Ishikawa (cell line): ENCODE data around the gene LRP1.

Source experiments
- CEBPB ChIP-seq: IDR thresholded peaks from 2 replicates; pipeline ENCODE4 v1.6.1; 2012
- CREB1 ChIP-seq: IDR thresholded peaks from 2 replicates; pipeline ENCODE4 v1.6.1; 2012; ENCODE audit warnings: low read depth
- EGR1 ChIP-seq: IDR thresholded peaks from 2 replicates; pipeline ENCODE4 v1.6.1; 2012
- EP300 ChIP-seq: IDR thresholded peaks from 2 replicates; pipeline ENCODE4 v1.6.1; 2012; ENCODE audit warnings: borderline replicate concordance
- FOXM1 ChIP-seq: IDR thresholded peaks from 2 replicates; pipeline ENCODE4 v1.6.1; 2012; ENCODE audit warnings: low read depth, borderline replicate concordance
- NFIC ChIP-seq: IDR thresholded peaks from 2 replicates; pipeline ENCODE4 v1.6.1; 2012
- RAD21 ChIP-seq: IDR thresholded peaks from 2 replicates; pipeline ENCODE4 v1.6.1; 2012; ENCODE audit warnings: low read depth
- TAF1 ChIP-seq: IDR thresholded peaks from 2 replicates; pipeline ENCODE4 v1.6.1; 2012; ENCODE audit warnings: low read depth, mild to moderate bottlenecking
- TCF12 ChIP-seq: IDR thresholded peaks from 2 replicates; pipeline ENCODE4 v1.6.1; 2012; ENCODE audit warnings: low read depth
- TEAD4 ChIP-seq: IDR thresholded peaks from 2 replicates; pipeline ENCODE4 v1.6.1; 2012
- YY1 ChIP-seq: IDR thresholded peaks from 2 replicates; pipeline ENCODE4 v1.6.1; 2012; ENCODE audit warnings: low read depth
- ZBTB7A ChIP-seq: IDR thresholded peaks from 2 replicates; pipeline ENCODE4 v1.6.1; 2012; ENCODE audit warnings: low read depth
- TF ChIP-seq, protein P1 (sequence below): IDR thresholded peaks from 2 replicates; pipeline ENCODE4 v1.6.1; 2012; ENCODE audit warnings: low read depth, mild to moderate bottlenecking
- TF ChIP-seq, protein P2 (sequence below): IDR thresholded peaks from 2 replicates; pipeline ENCODE4 v1.6.1; 2012
- TF ChIP-seq, protein P3 (sequence below): IDR thresholded peaks from 2 replicates; pipeline ENCODE4 v1.6.1; 2012

Gene LRP1

DNA sequence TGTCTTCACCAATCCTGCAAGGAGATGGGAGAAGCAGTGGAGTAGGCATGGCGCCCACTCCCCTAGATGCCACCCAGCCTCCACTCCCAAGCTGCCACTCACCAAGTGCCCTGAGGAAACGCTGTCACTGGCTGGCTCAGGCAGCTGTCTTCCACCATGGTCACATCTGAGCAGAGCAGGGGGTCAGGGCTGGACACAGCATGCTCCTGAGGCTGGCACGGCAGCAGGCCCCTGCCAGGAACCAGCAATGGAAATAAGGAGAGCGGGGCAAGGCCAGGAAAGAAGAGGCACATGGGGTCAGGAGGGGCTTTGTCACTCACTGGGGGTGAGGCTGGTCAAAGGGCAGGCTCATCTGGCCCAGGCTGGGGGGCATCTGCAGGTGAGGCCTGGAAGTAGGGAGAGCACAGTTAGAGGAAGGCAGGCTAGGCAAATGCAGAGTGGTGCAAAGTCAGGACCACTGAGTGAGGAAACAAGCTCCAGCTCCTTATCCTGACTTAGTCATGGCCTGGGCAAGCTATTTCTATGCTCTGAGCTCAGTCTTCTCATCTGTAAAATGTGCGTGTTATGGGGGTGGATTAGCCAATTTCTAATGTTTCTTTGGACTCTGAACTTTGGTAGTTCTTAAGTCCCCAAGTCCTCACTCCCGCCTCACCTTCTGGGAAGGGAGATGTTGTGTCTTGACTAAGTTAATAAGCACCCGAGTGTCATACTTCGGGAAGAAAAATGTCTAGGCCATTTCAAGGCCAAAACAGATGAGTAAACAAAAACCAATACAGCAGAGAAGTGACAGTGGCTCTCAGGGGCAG, 31.3 kb upstream of the LRP1 start:
- TF ChIP-seq CEBPB (no peak), ZBTB7A (no peak), TCF12 (no peak), TAF1 (no peak), RAD21 (no peak), EGR1 (no peak), NFIC (no peak), CREB1 (no peak), TEAD4 (no peak), FOXM1 (no peak), EP300 (no peak), YY1 (no peak)
- TF ChIP-seq, protein P1, sequence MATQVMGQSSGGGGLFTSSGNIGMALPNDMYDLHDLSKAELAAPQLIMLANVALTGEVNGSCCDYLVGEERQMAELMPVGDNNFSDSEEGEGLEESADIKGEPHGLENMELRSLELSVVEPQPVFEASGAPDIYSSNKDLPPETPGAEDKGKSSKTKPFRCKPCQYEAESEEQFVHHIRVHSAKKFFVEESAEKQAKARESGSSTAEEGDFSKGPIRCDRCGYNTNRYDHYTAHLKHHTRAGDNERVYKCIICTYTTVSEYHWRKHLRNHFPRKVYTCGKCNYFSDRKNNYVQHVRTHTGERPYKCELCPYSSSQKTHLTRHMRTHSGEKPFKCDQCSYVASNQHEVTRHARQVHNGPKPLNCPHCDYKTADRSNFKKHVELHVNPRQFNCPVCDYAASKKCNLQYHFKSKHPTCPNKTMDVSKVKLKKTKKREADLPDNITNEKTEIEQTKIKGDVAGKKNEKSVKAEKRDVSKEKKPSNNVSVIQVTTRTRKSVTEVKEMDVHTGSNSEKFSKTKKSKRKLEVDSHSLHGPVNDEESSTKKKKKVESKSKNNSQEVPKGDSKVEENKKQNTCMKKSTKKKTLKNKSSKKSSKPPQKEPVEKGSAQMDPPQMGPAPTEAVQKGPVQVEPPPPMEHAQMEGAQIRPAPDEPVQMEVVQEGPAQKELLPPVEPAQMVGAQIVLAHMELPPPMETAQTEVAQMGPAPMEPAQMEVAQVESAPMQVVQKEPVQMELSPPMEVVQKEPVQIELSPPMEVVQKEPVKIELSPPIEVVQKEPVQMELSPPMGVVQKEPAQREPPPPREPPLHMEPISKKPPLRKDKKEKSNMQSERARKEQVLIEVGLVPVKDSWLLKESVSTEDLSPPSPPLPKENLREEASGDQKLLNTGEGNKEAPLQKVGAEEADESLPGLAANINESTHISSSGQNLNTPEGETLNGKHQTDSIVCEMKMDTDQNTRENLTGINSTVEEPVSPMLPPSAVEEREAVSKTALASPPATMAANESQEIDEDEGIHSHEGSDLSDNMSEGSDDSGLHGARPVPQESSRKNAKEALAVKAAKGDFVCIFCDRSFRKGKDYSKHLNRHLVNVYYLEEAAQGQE, result no peak
- TF ChIP-seq, protein P2, sequence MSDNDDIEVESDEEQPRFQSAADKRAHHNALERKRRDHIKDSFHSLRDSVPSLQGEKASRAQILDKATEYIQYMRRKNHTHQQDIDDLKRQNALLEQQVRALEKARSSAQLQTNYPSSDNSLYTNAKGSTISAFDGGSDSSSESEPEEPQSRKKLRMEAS, result no peak
- TF ChIP-seq, protein P3, sequence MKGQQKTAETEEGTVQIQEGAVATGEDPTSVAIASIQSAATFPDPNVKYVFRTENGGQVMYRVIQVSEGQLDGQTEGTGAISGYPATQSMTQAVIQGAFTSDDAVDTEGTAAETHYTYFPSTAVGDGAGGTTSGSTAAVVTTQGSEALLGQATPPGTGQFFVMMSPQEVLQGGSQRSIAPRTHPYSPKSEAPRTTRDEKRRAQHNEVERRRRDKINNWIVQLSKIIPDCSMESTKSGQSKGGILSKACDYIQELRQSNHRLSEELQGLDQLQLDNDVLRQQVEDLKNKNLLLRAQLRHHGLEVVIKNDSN, result no peak

DNA sequence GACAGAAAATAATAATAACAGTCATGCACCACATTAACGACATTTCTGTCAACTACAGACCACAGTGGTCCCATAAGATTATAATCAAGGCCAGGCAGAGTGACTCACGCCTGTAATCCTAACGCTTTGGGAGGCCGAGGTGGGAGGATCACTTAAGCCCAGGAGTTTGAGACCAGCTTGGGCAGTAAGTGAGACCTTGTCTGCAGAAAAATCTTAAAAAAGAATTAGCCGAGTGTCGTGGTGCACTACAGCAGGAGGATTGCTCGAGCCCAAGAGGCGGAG, 30.8 kb upstream of the LRP1 start:
- TF ChIP-seq RAD21, result no peak
- no peak for TF ChIP-seq EGR1
- TF ChIP-seq CEBPB, result no peak
- no peak for TF ChIP-seq TCF12
- no peak for TF ChIP-seq FOXM1
- no peak for TF ChIP-seq TAF1
- TF ChIP-seq CREB1, result no peak
- no peak for TF ChIP-seq EP300
- no peak for TF ChIP-seq NFIC
- TF ChIP-seq, protein P1, result no peak
- TF ChIP-seq ZBTB7A, result no peak

DNA sequence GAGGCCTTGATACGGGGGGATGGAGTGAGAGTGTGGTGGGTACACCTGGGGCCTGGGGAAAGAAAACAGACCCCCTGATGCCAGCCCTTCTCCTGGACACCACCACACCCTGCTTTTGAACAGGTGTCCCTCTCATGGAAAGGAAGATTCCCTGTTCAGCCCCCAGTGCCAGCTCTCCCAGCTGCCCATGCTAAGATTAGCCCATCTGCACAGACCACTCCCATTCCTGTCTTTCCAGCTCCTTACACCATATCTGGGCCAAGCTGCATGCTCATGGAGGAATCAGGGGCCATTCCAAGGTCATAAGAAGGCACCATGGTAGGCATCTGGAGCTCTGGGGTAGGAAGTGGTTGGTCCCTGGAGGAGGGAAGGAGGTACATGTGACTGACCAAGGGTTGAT, 29.7 kb upstream of the LRP1 start:
- TF ChIP-seq RAD21, result no peak
- TF ChIP-seq ZBTB7A, result no peak
- no peak for TF ChIP-seq EP300
- TF ChIP-seq TAF1, result no peak
- TF ChIP-seq, protein P2, result no peak
- no peak for TF ChIP-seq YY1
- TF ChIP-seq NFIC, result no peak
- TF ChIP-seq TEAD4, result no peak
- no peak for TF ChIP-seq CREB1
- TF ChIP-seq FOXM1, result no peak
- TF ChIP-seq EGR1, result no peak
- no peak for TF ChIP-seq TCF12
- TF ChIP-seq, protein P1, result no peak
- TF ChIP-seq, protein P3, result no peak

DNA sequence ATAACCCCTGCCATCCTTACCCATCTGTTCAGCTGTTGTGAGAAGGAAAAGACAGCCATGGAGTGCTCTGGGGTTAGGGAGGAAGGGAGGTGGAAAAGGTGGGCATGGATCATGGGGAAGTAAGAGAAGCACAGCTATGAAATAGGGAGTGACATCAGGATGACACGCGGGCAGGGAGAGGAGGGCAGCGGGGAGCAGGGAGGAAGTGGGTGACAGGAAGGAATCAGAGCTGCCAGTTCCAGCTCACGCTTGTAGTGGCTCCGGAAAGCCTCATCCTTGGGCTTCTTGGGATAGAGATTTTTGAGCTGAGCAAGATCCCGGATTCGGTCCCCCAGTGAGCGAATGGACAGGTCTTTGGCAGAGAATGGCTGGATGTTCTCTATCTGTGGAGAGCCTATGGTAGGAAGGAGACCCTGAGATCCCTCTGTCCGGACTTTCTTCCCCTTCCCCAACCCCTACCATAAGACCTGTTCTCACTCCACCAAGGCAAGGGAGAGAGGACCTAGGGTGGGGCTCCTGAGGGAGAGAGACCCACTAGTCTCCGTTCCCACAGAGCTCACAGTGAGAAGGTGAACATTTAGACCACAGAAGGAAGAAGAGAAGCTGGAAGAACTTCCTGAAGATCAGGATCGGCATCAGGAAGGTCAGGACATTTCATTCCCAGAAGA, 29.1 kb upstream of the LRP1 start:
- no peak for TF ChIP-seq CEBPB
- TF ChIP-seq, protein P2, result no peak
- no peak for TF ChIP-seq FOXM1
- TF ChIP-seq EGR1, result no peak
- TF ChIP-seq ZBTB7A, result no peak
- no peak for TF ChIP-seq YY1
- TF ChIP-seq, protein P3, result no peak
- no peak for TF ChIP-seq TAF1
